ENCODE data around the gene BTBD6. TPM values are rescaled to one million over a fixed set of nuclear protein-coding genes. Genes with fewer than 3 reads are reported as not detected.

The BTBD6 gene
- total RNA-seq (57.7 and 63.1 TPM in 2 replicates), polyA plus RNA-seq (63.1 and 65.0 TPM in 2 replicates), polyA minus RNA-seq (43.1 and 43.3 TPM in 2 replicates), Bru-seq, nascent RNA (percentile 58 among the genes with signal in this experiment), BruChase-seq, experiment 1, labeled RNA remaining after a 6-hour chase (percentile 94 among the genes with signal in this experiment), BruChase-seq, experiment 2, labeled RNA remaining after a 2-hour chase (percentile 75 among the genes with signal in this experiment)
- 51.6 and 57.9 TPM in 2 replicates for polyA plus RNA-seq (2011; cell fraction: cytosol; rRNA removed)
- polyA plus RNA-seq (2011; cell fraction: nucleus; rRNA removed): 111 and 113 TPM in 2 replicates
- 38.8 and 47.5 TPM in 2 replicates for polyA plus RNA-seq (2012)
- 27.3 TPM for polyA minus RNA-seq (2011; cell fraction: cytosol; rRNA and poly(A)+ RNA removed)
- 12.7 and 14.1 TPM in 2 replicates for polyA minus RNA-seq (2011; cell fraction: nucleus; rRNA and poly(A)+ RNA removed)
- long read RNA-seq, transcript BTBD6-204 (3 exons, 2,195 nt): minor isoform, 21 of 138 reads
- long read RNA-seq, transcript BTBD6-206 (5 exons, 1,335 nt): minor isoform, 9 of 138 reads
- long read RNA-seq, transcript BTBD6-203 (4 exons, 2,176 nt): major isoform, 84 of 138 reads
- long read RNA-seq, partial matches to known transcripts: 10 of 138 reads
- long read RNA-seq, other reads (novel, unspliced or antisense): 10 of 138 reads

- Histone ChIP-seq H3K79me2 (ENCODE audit: control insufficient read depth, insufficient read depth, low read length) (peaks cover 23% of the 10 kb centered on the region), H2AFZ (ENCODE audit: low read depth, low read length) (peak within 1 kb of the TSS; percentile 13)
- BruUV-seq (replicated peaks): no TSS peak
Measured at GRCh38 chr14:105248368-105249181, at the start of gene BTBD6. Gene BTBD6 (plus strand): TSS chr14:105248533. CDS start chr14:105248712, 179 bp downstream.

More at GRCh38 chr14:105248368-105249181, at the start of gene BTBD6:
- Histone ChIP-seq H3K27me3 (ENCODE audit: control insufficient read depth in 2 of 2, insufficient read depth in 2 of 2, low read length in 2 of 2) (no peaks in the 10 kb centered on the region), H3K36me3 (ENCODE audit: control insufficient read depth in 2 of 2, extremely low read depth in 1 of 2, insufficient read depth in 2 of 2, low read length in 2 of 2) (peaks cover 2 to 28% of the 10 kb centered on the region in 2 experiments), H3K4me2 (ENCODE audit: insufficient read depth, low read length) (peak within 1 kb of the TSS; percentile 54), H3K9me3 (replicated peaks; ENCODE audit: control insufficient read depth, insufficient read depth, low read length) (no peaks in the 10 kb centered on the region), H3K9me1 (replicated peaks; ENCODE audit: control insufficient read depth, extremely low read depth, insufficient read depth, low read length) (no peaks in the 10 kb centered on the region), H4K20me1 (replicated peaks; ENCODE audit: control insufficient read depth, extremely low read depth, insufficient read depth, low read length) (no peaks in the 10 kb centered on the region), H3K27ac (ENCODE audit: insufficient read depth, low read depth, low read length) (peak within 1 kb of the TSS; percentile 74), H3K9ac (replicated peaks; ENCODE audit: extremely low read depth, insufficient read depth, low read length) (peak within 1 kb of the TSS; percentile 73), H3K4me3 (replicated peaks in 1 of 3; ENCODE audit: insufficient read depth in 1 of 3, low read depth in 1 of 3, low read length in 3 of 3) (peak within 1 kb of the TSS; percentile 45 to 80 (median 52)), H3K4me1 (ENCODE audit: control insufficient read depth, extremely low read depth, insufficient read depth, low read length) (peaks cover 7% of the 10 kb centered on the region)
- intact Hi-C loops (cut with micrococcal nuclease): loop anchor here (10.0 kb wide), 2 partner anchors 56 to 84 kb away; partner anchors contain the start of genes BRF1 and JAG2
- CTCF ChIA-PET: interaction anchor here (0.6 to 2.9 kb wide), 20 partner anchors 12 to 241 kb away, joined by 3 to 14 read pairs (median 4); partner anchors contain the start of genes BRF1 and JAG2
- dilution Hi-C loops (cut with MboI; ENCODE audit: extremely low pct_ligation_motif_present, low sequenced_read_pairs): no loop called here
- POLR2A ChIA-PET: no interaction called here
- FAIRE-seq (peak; percentile 83), DNase-seq (ENCODE audit: low read depth, low spot score) (peak; percentile 84)
- no peak for TF ChIP-seq FOS (IDR thresholded peaks at IDR 0.05; ENCODE audit: borderline replicate concordance, insufficient read depth, low read length)
- peak; percentile 73 for TF ChIP-seq POLR2A (IDR thresholded peaks at IDR 0.05; ENCODE audit: low read depth, low read length)
- TF ChIP-seq POLR2AphosphoS5 (IDR thresholded peaks at IDR 0.05; ENCODE audit: insufficient read depth, low read depth, low read length): peak; percentile 72
- no peak for TF ChIP-seq MAX (IDR thresholded peaks at IDR 0.05; ENCODE audit: insufficient read depth, insufficient read length)
- TF ChIP-seq JUN (IDR thresholded peaks at IDR 0.05; ENCODE audit: borderline replicate concordance, insufficient read depth, insufficient read length, low read depth): no peak
- TF ChIP-seq EZH2 (IDR thresholded peaks at IDR 0.05; ENCODE audit: borderline replicate concordance, low read depth, low read length, severe bottlenecking): no peak
- TF ChIP-seq MYC (IDR thresholded peaks at IDR 0.05; ENCODE audit: low read depth, low read length): no peak
- no peak for TF ChIP-seq CTCF (IDR thresholded peaks at IDR 0.05; ENCODE audit: extremely low read depth in 1 of 2, insufficient read depth in 1 of 2, low read depth in 1 of 2, low read length in 2 of 2)
- no peak for TF ChIP-seq GATA2 (IDR thresholded peaks at IDR 0.05; ENCODE audit: insufficient read depth, insufficient read length, low read depth, low read length)
